Natural killer cell (primary cell): ENCODE measurements around the gene SERPINA6. TPM values are rescaled to one million over a fixed set of nuclear protein-coding genes. Genes with fewer than 3 reads are reported as not detected.

Experiments
- ATAC-seq, 3 donors: fragments of 150-1000 bp in 2 of 3; fragments of 200-7000 bp in 1 of 3; cut with Tn5 transposase; 1 replicate in 1 of 3; 2 replicates in 2 of 3; pipeline ENCODE4 v1.10.0; 2021; ENCODE audit warnings: mild to moderate bottlenecking in 2 of 3, moderate library complexity in 2 of 3
- DNase-seq, 2 donors: peaks; one replicate each; pipeline versions ENCODE4 v3.0.0 to v3.0.0-alpha.2; 2013 to 2021; ENCODE audit warnings: mixed read lengths in 1 of 2
- H3K27ac ChIP-seq: one replicate; pipeline ENCODE4 v1.5.1; 2013; ENCODE audit warnings: mild to moderate bottlenecking, low read length
- H3K27me3 ChIP-seq: one replicate; pipeline ENCODE4 v1.6.1; 2013; ENCODE audit warnings: low read length; ENCODE audit not compliant: control insufficient read depth, insufficient read depth
- H3K36me3 ChIP-seq: one replicate; pipeline ENCODE4 v1.6.1; 2013; ENCODE audit warnings: low read length; ENCODE audit not compliant: control insufficient read depth, insufficient read depth
- H3K4me1 ChIP-seq: one replicate; pipeline ENCODE4 v1.6.1; 2013; ENCODE audit warnings: low read length; ENCODE audit not compliant: control insufficient read depth, insufficient read depth
- H3K4me3 ChIP-seq: one replicate; pipeline ENCODE4 v1.5.1; 2013; ENCODE audit warnings: low read length
- H3K9me3 ChIP-seq: one replicate; pipeline ENCODE4 v1.6.1; 2013; ENCODE audit warnings: low read length; ENCODE audit not compliant: control insufficient read depth, insufficient read depth
- H3K27ac Mint-ChIP-seq, 2 donors: one replicate each; pipeline ENCODE4 v1.8.0; 2022; ENCODE audit warnings: mild to moderate bottlenecking in 2 of 2, mixed read lengths in 2 of 2, moderate library complexity in 1 of 2
- H3K27me3 Mint-ChIP-seq, 2 donors: one replicate each; pipeline ENCODE4 v1.8.0; 2022; ENCODE audit warnings: low read depth in 2 of 2, mixed read lengths in 2 of 2
- H3K36me3 Mint-ChIP-seq: one replicate; pipeline ENCODE4 v1.8.0; 2022; ENCODE audit warnings: mixed read lengths
- H3K4me1 Mint-ChIP-seq, 2 donors: one replicate each; pipeline ENCODE4 v1.8.0; 2022; ENCODE audit warnings: mixed read lengths in 2 of 2
- H3K4me3 Mint-ChIP-seq: one replicate; pipeline ENCODE4 v1.8.0; 2022; ENCODE audit warnings: mild to moderate bottlenecking, moderate library complexity, mixed read lengths
- H3K9me3 Mint-ChIP-seq, 2 donors: one replicate each; pipeline ENCODE4 v1.8.0; 2022; ENCODE audit warnings: mixed read lengths in 2 of 2
- CTCF ChIP-seq: fragments of 200-600 bp; IDR thresholded peaks from one replicate; pipeline ENCODE4 v1.8.0; 2022; ENCODE audit warnings: antibody characterized with exemption
- WGBS: methylation state at CpG from one replicate; pipeline ENCODE4 v1.1.7; 2013; ENCODE audit warnings: missing lambda C conversion rate; ENCODE audit not compliant: insufficient coverage; 5-methylcytosine and 5-hydroxymethylcytosine counted together
- intact Hi-C: fragments of 100-400 bp; cut with micrococcal nuclease; formaldehyde crosslinking; loops from one replicate; pipeline ENCODE4 v1.14.2; 2022
- total RNA-seq, 4 donors: library from RNA; stranded (reverse); fragments of 120-200 nt in 1 of 4; gene quantifications; one replicate each; pipeline versions ENCODE4 v1.2.3 to v1.2.4, GENCODE V29; 2013 to 2022

The SERPINA6 gene
- total RNA-seq, 3 donors from 2014 or later (not counting 1 experiment from before 2014, with no cell fraction given), result not detected

GRCh38 chr14:94330857-94331256 lies 7.7 kb upstream of the SERPINA6 start:
- Mint-ChIP-seq H3K4me3 (no peak overlapping the region), H3K9me3 (no peaks in the 10 kb centered on the region), H3K27me3 (peaks cover 21 to 32% of the 10 kb centered on the region in 2 donors), H3K4me1 (no peaks in the 10 kb centered on the region), H3K27ac (no peak overlapping the region), H3K36me3 (no peaks in the 10 kb centered on the region)
- Histone ChIP-seq H3K27me3 (no peaks in the 10 kb centered on the region), H3K36me3 (no peaks in the 10 kb centered on the region), H3K4me3 (no peak overlapping the region), H3K4me1 (no peaks in the 10 kb centered on the region), H3K9me3 (no peaks in the 10 kb centered on the region), H3K27ac (no peak overlapping the region)
- no peak for DNase-seq
- intact Hi-C loops, result no loop called here
- WGBS, result 77% methylated on average over 2 of the region's 2 CpGs
- no peak for TF ChIP-seq CTCF
- ATAC-seq, result no peak

GRCh38 chr14:94330432-94330831 lies 7.3 kb upstream of the SERPINA6 start:
- no peaks in the 10 kb centered on the region for H3K4me1 ChIP-seq
- no peak for TF ChIP-seq CTCF
- H3K9me3 Mint-ChIP-seq, result no peaks in the 10 kb centered on the region
- H3K27me3 ChIP-seq, result no peaks in the 10 kb centered on the region
- no peak overlapping the region for H3K27ac ChIP-seq
- intact Hi-C loops, result no loop called here
- H3K9me3 ChIP-seq, result no peaks in the 10 kb centered on the region
- DNase-seq (no peak), ATAC-seq (no peak)
- H3K36me3 ChIP-seq, result no peaks in the 10 kb centered on the region
- no peak overlapping the region for H3K4me3 Mint-ChIP-seq
- no peaks in the 10 kb centered on the region for H3K4me1 Mint-ChIP-seq
- no peak overlapping the region for H3K4me3 ChIP-seq
- H3K27me3 Mint-ChIP-seq, result peaks cover 20 to 28% of the 10 kb centered on the region in 2 donors
- whole genome bisulfite sequencing, result 82% methylated on average over 3 of the region's 3 CpGs
- no peak overlapping the region for H3K27ac Mint-ChIP-seq
- no peaks in the 10 kb centered on the region for H3K36me3 Mint-ChIP-seq

GRCh38 chr14:94329857-94330256 lies 6.7 kb upstream of the SERPINA6 start:
- no peak overlapping the region for H3K27ac ChIP-seq
- Mint-ChIP-seq H3K36me3 (no peaks in the 10 kb centered on the region), H3K4me1 (no peaks in the 10 kb centered on the region), H3K27me3 (peaks cover 18 to 23% of the 10 kb centered on the region in 2 donors), H3K27ac (no peak overlapping the region), H3K9me3 (no peaks in the 10 kb centered on the region), H3K4me3 (no peak overlapping the region)
- no peak overlapping the region for H3K4me3 ChIP-seq
- no peaks in the 10 kb centered on the region for H3K9me3 ChIP-seq
- intact Hi-C loops, result no loop called here
- no peaks in the 10 kb centered on the region for H3K27me3 ChIP-seq
- no peak for TF ChIP-seq CTCF
- ATAC-seq (no peak), DNase-seq (no peak)
- H3K36me3 ChIP-seq, result no peaks in the 10 kb centered on the region
- WGBS, result 86% methylated on average over 4 of the region's 4 CpGs
- no peaks in the 10 kb centered on the region for H3K4me1 ChIP-seq

- no peaks in the 10 kb centered on the region for H3K9me3 ChIP-seq
- Mint-ChIP-seq H3K4me3 (no peak overlapping the region), H3K4me1 (no peaks in the 10 kb centered on the region), H3K27ac (no peak overlapping the region), H3K27me3 (peaks cover 6 to 8% of the 10 kb centered on the region in 2 donors), H3K36me3 (no peaks in the 10 kb centered on the region), H3K9me3 (no peaks in the 10 kb centered on the region)
- ATAC-seq (no peak), DNase-seq (no peak)
- WGBS, result 77% methylated on average over 2 of the region's 2 CpGs
- no peak overlapping the region for H3K4me3 ChIP-seq
- intact Hi-C loops, result no loop called here
- H3K36me3 ChIP-seq, result no peaks in the 10 kb centered on the region
- no peak for TF ChIP-seq CTCF
- no peaks in the 10 kb centered on the region for H3K27me3 ChIP-seq
- H3K27ac ChIP-seq, result no peak overlapping the region
- H3K4me1 ChIP-seq, result no peaks in the 10 kb centered on the region
These were observed 5.1 kb upstream of the SERPINA6 start for GRCh38 chr14:94328196-94328595.
